BE2C (cell line): ENCODE data around the gene IFITM1.
"Not testable (repeated sequence)": the region's sequence is repeated elsewhere in the genome, so short reads cannot be mapped to it uniquely, and the experiment has no call there.

Experiments used
- DNase-seq: peaks from one replicate; pipeline ENCODE4 v3.0.0-alpha.2; 2020
- H3K27me3 ChIP-seq: fragments of 250-450 bp; sonication (Bioruptor Pico); 2 replicates; pipeline ENCODE4 v1.5.1; 2020; ENCODE audit warnings: mild to moderate bottlenecking
- H3K36me3 ChIP-seq: fragments of 250-450 bp; sonication (Bioruptor Pico); 2 replicates; pipeline ENCODE4 v1.5.1; 2020; ENCODE audit warnings: mild to moderate bottlenecking
- H3K4me1 ChIP-seq: fragments of 250-450 bp; sonication (Bioruptor Pico); 2 replicates; pipeline ENCODE4 v1.5.1; 2020
- H3K4me3 ChIP-seq: 2 replicates; pipeline ENCODE4 v1.5.1; 2011; ENCODE audit warnings: low read depth, low read length
- H3K9me3 ChIP-seq: fragments of 250-450 bp; sonication (Bioruptor Pico); 2 replicates; pipeline ENCODE4 v1.5.1; 2020
- TF ChIP-seq, protein P1 (sequence below): IDR thresholded peaks from 2 replicates; pipeline ENCODE4 v1.5.1; 2012; ENCODE audit warnings: mild to moderate bottlenecking, low read depth, low read length

The IFITM1 gene

DNA sequence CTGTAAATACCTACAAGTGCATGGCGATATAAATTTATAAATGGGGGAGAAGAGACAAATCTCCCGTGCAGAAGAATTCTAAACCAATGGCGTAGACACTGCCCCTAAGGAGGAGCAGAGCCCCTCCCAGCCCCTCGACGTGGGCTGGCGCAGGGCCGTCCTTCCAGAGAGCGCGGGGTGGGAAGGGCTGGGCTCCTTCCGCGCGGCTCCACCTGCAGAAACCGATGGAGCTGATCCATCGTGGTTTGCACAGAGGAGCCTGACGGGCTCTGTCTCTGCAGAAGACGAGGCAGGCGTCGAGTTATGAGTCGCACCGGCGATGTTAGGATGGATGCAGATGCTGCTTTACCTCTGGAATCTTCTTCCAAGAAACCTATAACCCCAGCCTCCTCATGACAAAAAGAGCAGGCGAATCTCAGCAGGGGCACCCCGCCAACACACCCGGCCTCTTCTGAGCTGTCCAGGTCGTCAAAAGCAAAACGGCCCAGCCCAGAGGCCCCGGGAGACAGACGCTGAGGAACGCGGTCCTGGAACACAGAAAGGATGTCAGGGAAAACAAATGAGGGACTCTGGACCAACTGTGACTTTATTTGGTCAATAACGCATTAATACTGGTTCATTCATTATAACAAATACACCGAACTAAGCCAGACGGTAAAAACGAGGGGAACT is 44.4 kb downstream of the IFITM1 start:
- DNase-seq: no peak
- TF ChIP-seq, protein P1, sequence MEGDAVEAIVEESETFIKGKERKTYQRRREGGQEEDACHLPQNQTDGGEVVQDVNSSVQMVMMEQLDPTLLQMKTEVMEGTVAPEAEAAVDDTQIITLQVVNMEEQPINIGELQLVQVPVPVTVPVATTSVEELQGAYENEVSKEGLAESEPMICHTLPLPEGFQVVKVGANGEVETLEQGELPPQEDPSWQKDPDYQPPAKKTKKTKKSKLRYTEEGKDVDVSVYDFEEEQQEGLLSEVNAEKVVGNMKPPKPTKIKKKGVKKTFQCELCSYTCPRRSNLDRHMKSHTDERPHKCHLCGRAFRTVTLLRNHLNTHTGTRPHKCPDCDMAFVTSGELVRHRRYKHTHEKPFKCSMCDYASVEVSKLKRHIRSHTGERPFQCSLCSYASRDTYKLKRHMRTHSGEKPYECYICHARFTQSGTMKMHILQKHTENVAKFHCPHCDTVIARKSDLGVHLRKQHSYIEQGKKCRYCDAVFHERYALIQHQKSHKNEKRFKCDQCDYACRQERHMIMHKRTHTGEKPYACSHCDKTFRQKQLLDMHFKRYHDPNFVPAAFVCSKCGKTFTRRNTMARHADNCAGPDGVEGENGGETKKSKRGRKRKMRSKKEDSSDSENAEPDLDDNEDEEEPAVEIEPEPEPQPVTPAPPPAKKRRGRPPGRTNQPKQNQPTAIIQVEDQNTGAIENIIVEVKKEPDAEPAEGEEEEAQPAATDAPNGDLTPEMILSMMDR: no peak

DNA sequence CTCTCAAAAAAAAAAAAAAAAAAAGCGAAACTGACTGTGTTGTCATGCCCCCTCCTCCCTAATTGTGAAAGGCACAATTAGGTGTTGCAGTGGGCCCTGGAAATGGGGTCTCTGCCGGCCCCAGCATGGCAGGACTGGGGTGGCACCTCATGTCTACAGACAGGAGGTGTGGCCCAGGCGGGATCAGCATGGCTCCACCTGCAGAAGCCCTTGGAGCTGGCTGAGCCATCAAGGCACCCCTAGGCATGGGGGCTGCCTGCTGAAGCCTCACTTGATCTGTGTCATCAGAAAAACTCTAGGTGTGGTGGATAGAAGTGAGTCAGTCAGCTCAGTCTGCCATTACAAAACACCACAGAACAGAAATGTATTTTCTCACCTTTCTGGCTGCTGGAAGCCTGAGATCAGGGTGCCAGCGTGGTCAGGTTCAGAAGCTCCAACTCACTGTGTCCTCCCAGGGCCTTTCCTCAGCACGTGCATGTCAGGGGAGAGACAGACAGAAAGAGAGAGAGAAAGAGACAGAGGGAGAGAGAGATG is 45.4 kb downstream of the IFITM1 start:
- no peak for DNase-seq
- TF ChIP-seq, protein P1: no peak
- H3K27me3 ChIP-seq: no peaks in the 10 kb centered on the region
- H3K4me1 ChIP-seq: no peaks in the 10 kb centered on the region
- no peak overlapping the region for H3K4me3 ChIP-seq
- H3K36me3 ChIP-seq: no peaks in the 10 kb centered on the region
- H3K9me3 ChIP-seq: no peaks in the 10 kb centered on the region

More for the DNA sequence above, 44.4 kb downstream of the IFITM1 start:
- Histone ChIP-seq H3K36me3 (no peaks in the 10 kb centered on the region), H3K27me3 (no peaks in the 10 kb centered on the region), H3K9me3 (no peaks in the 10 kb centered on the region), H3K4me3 (no peak overlapping the region), H3K4me1 (no peaks in the 10 kb centered on the region)

DNA sequence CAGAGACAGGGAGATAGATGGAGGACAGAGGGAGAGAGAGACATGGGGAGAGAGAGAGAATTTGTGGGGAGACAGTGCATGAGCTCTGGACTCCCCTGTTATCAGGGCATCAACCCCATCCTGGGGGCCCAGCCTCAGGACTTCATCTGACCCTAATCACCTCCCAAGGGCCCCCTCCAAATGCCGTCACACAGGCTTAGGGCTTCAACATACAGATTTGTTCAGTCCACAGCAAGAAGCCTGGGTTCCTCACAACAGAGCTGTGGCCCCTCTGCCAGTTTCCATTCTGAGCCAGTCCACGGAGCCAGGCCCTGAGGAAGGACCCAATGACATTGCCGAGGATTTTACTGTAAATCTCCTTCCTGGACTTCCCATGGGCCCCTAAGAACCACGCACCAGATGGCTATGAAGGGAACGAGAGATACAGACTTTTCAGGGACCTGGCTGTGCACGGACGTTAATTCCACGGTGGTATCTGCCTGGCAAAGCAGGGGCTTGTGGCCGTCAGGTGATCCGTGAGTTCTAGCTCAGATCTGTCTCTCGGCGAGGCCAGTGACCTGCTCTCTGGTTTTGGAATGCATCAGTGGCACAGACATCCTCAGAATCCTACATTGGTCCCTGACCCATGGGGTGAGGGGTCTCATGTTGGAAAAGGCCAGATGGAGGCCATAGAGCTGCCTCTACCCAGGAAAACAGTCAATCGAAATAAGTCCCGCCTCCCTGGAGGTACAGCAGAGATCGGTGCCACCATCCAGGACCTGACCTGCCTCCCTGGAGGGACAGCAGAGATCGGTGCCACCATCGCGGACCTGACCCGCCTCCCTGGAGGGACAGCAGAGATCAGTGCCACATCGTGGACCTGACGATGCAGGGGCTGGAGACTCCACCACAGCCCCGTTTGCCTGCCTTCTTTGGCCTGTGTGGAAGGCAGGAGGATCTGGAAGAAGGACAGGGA is 46.8 kb downstream of the IFITM1 start:
- Histone ChIP-seq H3K4me1 (no peaks in the 10 kb centered on the region), H3K27me3 (no peaks in the 10 kb centered on the region), H3K9me3 (no peaks in the 10 kb centered on the region), H3K4me3 (no peak overlapping the region), H3K36me3 (no peaks in the 10 kb centered on the region)
- no peak for DNase-seq
- TF ChIP-seq, protein P1: no peak

DNA sequence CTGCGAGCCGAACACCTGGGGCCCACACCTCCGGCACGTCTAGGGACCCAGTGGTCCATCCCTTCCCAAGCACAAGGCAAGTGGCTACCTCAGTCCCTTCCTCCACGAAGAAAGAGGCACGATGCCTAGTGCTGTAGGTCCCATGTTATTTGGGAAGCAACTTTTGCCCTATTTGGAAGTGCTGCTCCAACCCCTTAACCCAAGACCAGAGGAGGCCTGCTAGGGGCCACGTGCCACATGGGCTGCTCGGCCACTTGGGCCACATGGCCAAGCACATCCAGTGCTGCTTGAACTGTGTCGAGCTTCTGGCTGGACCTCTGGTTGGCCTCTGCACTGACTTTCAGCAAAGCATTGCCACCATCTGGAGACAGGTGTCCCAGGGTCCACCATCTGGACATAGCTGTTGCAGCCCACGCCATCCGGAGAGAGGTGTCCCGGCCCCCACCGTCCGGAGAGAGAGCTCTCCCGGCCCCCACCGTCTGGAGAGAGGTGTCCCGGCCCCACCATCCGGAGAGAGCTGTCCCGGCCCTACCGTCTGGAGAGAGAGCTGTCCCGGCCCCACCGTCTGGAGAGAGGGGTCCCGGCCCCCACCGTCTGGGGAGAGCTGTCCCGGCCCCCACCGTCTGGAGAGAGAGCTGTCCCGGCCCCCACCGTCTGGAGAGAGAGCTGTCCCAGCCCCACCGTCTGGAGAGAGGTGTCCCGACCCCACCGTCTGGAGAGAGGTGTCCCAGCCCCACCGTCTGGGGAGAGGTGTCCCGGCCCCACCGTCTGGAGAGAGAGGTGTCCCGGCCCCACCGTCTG is 49.0 kb downstream of the IFITM1 start:
- H3K4me3 ChIP-seq: no peak overlapping the region
- H3K27me3 ChIP-seq: no peaks in the 10 kb centered on the region
- no peak for DNase-seq
- H3K36me3 ChIP-seq: no peaks in the 10 kb centered on the region
- TF ChIP-seq, protein P1: no peak
- H3K9me3 ChIP-seq: no peaks in the 10 kb centered on the region
- no peaks in the 10 kb centered on the region for H3K4me1 ChIP-seq

DNA sequence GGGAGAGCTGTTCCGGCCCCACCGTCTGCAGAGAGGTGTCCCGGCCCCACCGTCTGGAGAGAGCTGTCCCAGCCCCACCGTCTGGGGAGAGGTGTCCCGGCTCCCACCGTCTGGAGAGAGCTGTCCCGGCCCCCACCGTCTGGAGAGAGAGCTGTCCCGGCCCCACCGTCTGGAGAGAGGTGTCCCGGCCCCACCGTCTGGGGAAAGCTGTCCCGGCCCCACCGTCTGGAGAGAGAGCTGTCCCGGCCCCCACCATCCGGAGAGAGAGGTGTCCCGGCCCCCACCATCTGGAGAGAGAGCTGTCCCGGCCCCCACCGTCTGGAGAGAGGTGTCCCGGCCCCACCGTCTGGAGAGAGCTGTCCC is 49.6 kb downstream of the IFITM1 start:
- H3K9me3 ChIP-seq, DNase-seq, H3K4me3 ChIP-seq, H3K27me3 ChIP-seq, H3K36me3 ChIP-seq, H3K4me1 ChIP-seq: not testable (repeated sequence)
